Measurements from ENCODE around the gene LINC01488. TPM values are rescaled to one million over a fixed set of nuclear protein-coding genes. Genes with fewer than 3 reads are reported as not detected.

LINC01488 gene
- not detected in 2 replicates for total RNA-seq

DNA sequence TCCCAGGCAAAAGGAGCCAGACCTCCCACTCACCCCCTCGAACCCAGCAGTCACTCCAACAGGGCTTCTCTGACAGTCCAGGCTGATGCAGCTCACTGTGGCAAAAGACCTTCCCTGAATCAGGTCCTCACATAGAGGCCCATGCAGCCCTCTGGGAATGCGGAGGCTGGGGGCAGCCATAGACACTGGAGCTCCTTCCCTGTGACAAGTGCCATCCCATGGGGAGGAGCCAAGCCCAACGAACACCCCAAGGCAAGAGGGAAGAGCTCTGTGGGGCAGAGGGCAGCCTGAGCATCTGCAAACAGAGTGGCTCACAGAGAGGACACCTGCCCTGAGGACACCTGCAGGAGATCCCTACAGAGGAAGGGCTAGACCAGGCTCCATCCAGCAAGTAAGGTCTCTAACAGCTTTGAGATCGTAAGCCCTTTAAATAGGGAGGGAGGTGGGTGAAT, at the start of gene LINC01488:
Gene LINC01488 (plus strand): TSS at position 271 of the 452 bp plus-strand sequence.

Other genes with a start within 250 kb of the LINC01488 start
- not detected in 2 replicates for gene MYEOV, start 187.5 kb upstream of the LINC01488 start, total RNA-seq
- 69.3 and 72.6 TPM in 2 replicates for gene CCND1, start 159.5 kb downstream of the LINC01488 start, total RNA-seq
- 7.0 and 19.9 TPM in 2 replicates for gene LTO1, start 193.7 kb downstream of the LINC01488 start, total RNA-seq
- gene FGF19, start 222.4 kb downstream of the LINC01488 start, total RNA-seq: not detected in 2 replicates

Measured in cardiac atrium fibroblast (primary cell).